Tibial nerve (tissue), 4 donors: Measurements from ENCODE around the gene TSSC4.

ENCODE experiments used
- CTCF ChIP-seq, 5 experiments: fragments of 200-600 bp in 3 of 5; fragments of 450-650 bp in 2 of 5; sonication (generic) in 3 of 5; IDR thresholded peaks; one replicate each; pipeline ENCODE4 v1.5.1; 2016 to 2019; ENCODE audit warnings: antibody characterized with exemption in 5 of 5, mild to moderate bottlenecking in 3 of 5, moderate library complexity in 2 of 5
- EP300 ChIP-seq, 2 donors: sonication (generic); formaldehyde crosslinking; IDR thresholded peaks; one replicate each; pipeline ENCODE4 v1.6.1; 2017; ENCODE audit warnings: antibody characterized with exemption in 2 of 2, mild to moderate bottlenecking in 1 of 2
- POLR2A ChIP-seq, 2 donors: fragments of 450-650 bp; IDR thresholded peaks; one replicate each; pipeline ENCODE4 v1.6.1; 2017; ENCODE audit warnings: antibody characterized with exemption in 2 of 2, mild to moderate bottlenecking in 2 of 2, moderate library complexity in 2 of 2

GRCh38 chr11:2449548-2450320, 49.2 kb downstream of the TSSC4 start:
- TF ChIP-seq CTCF (IDR thresholded peaks at IDR 0.05) = no peak
- no peak for TF ChIP-seq POLR2A (IDR thresholded peaks at IDR 0.05)
- TF ChIP-seq EP300 (IDR thresholded peaks at IDR 0.05) = no peak
